Stimulated activated CD8-positive, alpha-beta memory T cell treated with anti-CD3 and anti-CD28 coated beads, Interleukin-7, amount 100 ng/mL, for 48 hours (primary cell): ENCODE measurements around the gene NLRP1.
"Not testable (repeated sequence)": the region's sequence is repeated elsewhere in the genome, so short reads cannot be mapped to it uniquely, and the experiment has no call there.

Experiments used
- DNase-seq, 2 donors: peaks; one replicate each; pipeline ENCODE4 v3.0.0-alpha.2; 2020; ENCODE audit warnings: low read depth in 1 of 2; ENCODE audit errors: extremely low read depth in 1 of 2

NLRP1 gene

GRCh38 chr17:5588584-5588983 is 4.3 kb upstream of the NLRP1 start:
- no peak for DNase-seq

- no peak for DNase-seq
Observed at GRCh38 chr17:5587438-5588032, 3.2 kb upstream of the NLRP1 start.

- DNase-seq = no peak
Observed at GRCh38 chr17:5585836-5586521, 1.7 kb upstream of the NLRP1 start.

GRCh38 chr17:5585287-5585794 is 1.0 kb upstream of the NLRP1 start:
- DNase-seq = no peak

- DNase-seq = no peak
Observed at GRCh38 chr17:5583426-5584382, 605 bp downstream of the NLRP1 start.

GRCh38 chr17:5582209-5583185 is 1.8 kb downstream of the NLRP1 start:
- no peak for DNase-seq

GRCh38 chr17:5581655-5582054 is 2.7 kb downstream of the NLRP1 start:
- DNase-seq = no peak

- no peak for DNase-seq
Observed at GRCh38 chr17:5580969-5581368, 3.3 kb downstream of the NLRP1 start.

GRCh38 chr17:5580367-5580766 is 3.9 kb downstream of the NLRP1 start:
- DNase-seq = no peak

- DNase-seq = not testable (repeated sequence)
Observed at GRCh38 chr17:5578768-5579167, 5.5 kb downstream of the NLRP1 start.

- not testable (repeated sequence) for DNase-seq
Observed at GRCh38 chr17:5573017-5573416, 11.3 kb downstream of the NLRP1 start.

GRCh38 chr17:5571281-5571680 is 13.0 kb downstream of the NLRP1 start:
- DNase-seq = no peak

- DNase-seq = no peak
Observed at GRCh38 chr17:5565808-5566207, 18.5 kb downstream of the NLRP1 start.

GRCh38 chr17:5563456-5563855 is 20.9 kb downstream of the NLRP1 start:
- no peak for DNase-seq

- no peak for DNase-seq
Observed at GRCh38 chr17:5562661-5563360, 21.5 kb downstream of the NLRP1 start.

- no peak for DNase-seq
Observed at GRCh38 chr17:5561736-5562571, 22.4 kb downstream of the NLRP1 start.

- DNase-seq = no peak
Observed at GRCh38 chr17:5560361-5560988, 23.8 kb downstream of the NLRP1 start.
